GM12878 (cell line): Measurements from ENCODE around the gene FAR1. TPM values are rescaled to one million over a fixed set of nuclear protein-coding genes. Genes with fewer than 3 reads are reported as not detected.

Source experiments
- ATAC-seq: fragments of 200-7000 bp; cut with Tn5 transposase; 3 replicates; pipeline ENCODE4 v1.9.1; 2020; ENCODE audit warnings: mild to moderate bottlenecking, moderate library complexity
- BruUV-seq: library from RNA; stranded (reverse); fragments of 400-500 nt; replicated peaks from 2 replicates; lab custom pipeline; 2021; lab: Mats Ljungman, UMichigan
- CTCF ChIA-PET: fragments of 300-600 bp; sonication (Branson Sonifier 250); formaldehyde crosslinking; extraction: SDS; loops from one replicate; lab custom pipeline; 2021; ENCODE audit warnings: inconsistent platforms; lab: Yijun Ruan, JAX
- POLR2A ChIA-PET: fragments of 350-600 bp; formaldehyde crosslinking; extraction: SDS; loops from one replicate; lab custom pipeline; 2021; ENCODE audit warnings: inconsistent platforms; lab: Charles Lee
- RAD21 ChIA-PET: fragments of 300-600 bp; sonication (Branson Sonifier 250); formaldehyde crosslinking; loops from one replicate; lab custom pipeline; 2023; ENCODE audit warnings: antibody characterized with exemption; ENCODE audit not compliant: unreplicated experiment; lab: Charles Lee
- SMC1A ChIA-PET: fragments of 300-600 bp; sonication (Branson Sonifier 250); formaldehyde crosslinking; loops from one replicate; lab custom pipeline; 2023; ENCODE audit not compliant: unreplicated experiment, uncharacterized antibody; lab: Charles Lee
- DNase-seq: peaks from one replicate; pipeline ENCODE4 v3.0.0-alpha.2; 2011; ENCODE audit warnings: low read depth, low spot score
- FAIRE-seq: peaks from 3 replicates; lab custom pipeline; 2011; peaks lifted over from hg19 to GRCh38; lab: Jason Lieb, UNC
- H2AFZ ChIP-seq: 2 replicates; pipeline ENCODE4 v1.6.0; 2011; ENCODE audit warnings: low read depth, low read length, control low read depth; ENCODE audit not compliant: control insufficient read depth
- H3K27ac ChIP-seq: 2 replicates; pipeline ENCODE4 v1.5.1; 2011; ENCODE audit warnings: control low read depth; ENCODE audit not compliant: control insufficient read depth, insufficient read depth
- H3K27me3 ChIP-seq, 2 experiments: replicated peaks in 1 of 2; 2 replicates each; pipeline versions ENCODE4 v1.6.0 to v1.6.1; 2011; ENCODE audit warnings: low read length in 1 of 2; ENCODE audit not compliant: control insufficient read depth in 2 of 2, insufficient read depth in 2 of 2
- H3K36me3 ChIP-seq, 2 experiments: 2 replicates each; pipeline ENCODE4 v1.5.1; 2011; ENCODE audit warnings: low read length in 1 of 2; ENCODE audit not compliant: control insufficient read depth in 2 of 2, insufficient read depth in 2 of 2
- H3K4me1 ChIP-seq: 2 replicates; pipeline ENCODE4 v1.6.1; 2011; ENCODE audit warnings: mild to moderate bottlenecking, low read length, moderate library complexity, mixed read lengths; ENCODE audit not compliant: control insufficient read depth, insufficient read depth
- H3K4me2 ChIP-seq: 2 replicates; pipeline ENCODE4 v1.6.0; 2011; ENCODE audit warnings: control low read depth; ENCODE audit not compliant: control insufficient read depth, insufficient read depth
- H3K4me3 ChIP-seq: fragments of 200-600 bp; sonication (generic); 2 replicates; pipeline ENCODE4 v1.5.1; 2016
- H3K79me2 ChIP-seq: 2 replicates; pipeline ENCODE4 v1.6.0; 2011; ENCODE audit warnings: low read length; ENCODE audit not compliant: control insufficient read depth, insufficient read depth
- H3K9ac ChIP-seq: 2 replicates; pipeline ENCODE4 v1.8.0; 2011; ENCODE audit warnings: low read length, control low read depth, mixed read lengths; ENCODE audit not compliant: control insufficient read depth, insufficient read depth
- H3K9me3 ChIP-seq: replicated peaks from 3 replicates; pipeline ENCODE4 v1.5.1; 2011; ENCODE audit warnings: mild to moderate bottlenecking, low read length; ENCODE audit not compliant: control insufficient read depth, insufficient read depth
- H4K20me1 ChIP-seq: 2 replicates; pipeline ENCODE4 v1.6.0; 2011; ENCODE audit not compliant: control insufficient read depth, insufficient read depth
- ASH2L ChIP-seq: fragments of 300-600, 200-600 bp; sonication (generic); IDR thresholded peaks from 2 replicates; pipeline ENCODE4 v1.6.1; 2017; ENCODE audit warnings: low read depth, mild to moderate bottlenecking, borderline replicate concordance
- CHD4 ChIP-seq: fragments of 200-600 bp; sonication (generic); IDR thresholded peaks from 2 replicates; pipeline ENCODE4 v1.6.1; 2016; ENCODE audit warnings: mild to moderate bottlenecking
- FOS ChIP-seq: IDR thresholded peaks from 3 replicates; pipeline ENCODE4 v1.6.1; 2011; ENCODE audit warnings: borderline replicate concordance; ENCODE audit not compliant: insufficient read length; ENCODE audit errors: extremely low read depth
- FOXK2 ChIP-seq: fragments of 450-650 bp; IDR thresholded peaks from 2 replicates; pipeline ENCODE4 v1.6.1; 2017; ENCODE audit warnings: mild to moderate bottlenecking, moderate library complexity
- GATAD2B ChIP-seq: fragments of 450-650 bp; conservative IDR thresholded peaks from 2 replicates; pipeline ENCODE4 v1.6.1; 2017; ENCODE audit warnings: low read depth, mild to moderate bottlenecking, moderate library complexity
- IKZF1 ChIP-seq: fragments of 450-650 bp; conservative IDR thresholded peaks from 2 replicates; pipeline ENCODE4 v1.6.1; 2017; ENCODE audit warnings: antibody characterized with exemption, mild to moderate bottlenecking
- KDM1A ChIP-seq: fragments of 200-600 bp; sonication (generic); IDR thresholded peaks from 2 replicates; pipeline ENCODE4 v1.6.1; 2016; ENCODE audit warnings: borderline replicate concordance
- MTA2 ChIP-seq: fragments of 450-650 bp; IDR thresholded peaks from 2 replicates; pipeline ENCODE4 v1.6.1; 2016; ENCODE audit warnings: low read depth, mild to moderate bottlenecking, moderate library complexity
- MYC ChIP-seq: IDR thresholded peaks from 2 replicates; pipeline ENCODE4 v1.6.1; 2011; ENCODE audit warnings: mild to moderate bottlenecking, low read length, moderate library complexity, inconsistent platforms; ENCODE audit not compliant: insufficient read depth, insufficient replicate concordance, insufficient read length, severe bottlenecking
- PML ChIP-seq: IDR thresholded peaks from 2 replicates; pipeline ENCODE4 v1.6.1; 2012; ENCODE audit warnings: low read length, inconsistent platforms
- POLR2AphosphoS2 ChIP-seq: IDR thresholded peaks from 2 replicates; pipeline ENCODE4 v1.6.1; 2011; ENCODE audit warnings: low read depth, mild to moderate bottlenecking, low read length, improper control_type of control experiment, moderate library complexity
- RAD21 ChIP-seq: IDR thresholded peaks from 2 replicates; pipeline ENCODE4 v1.6.1; 2011; ENCODE audit warnings: mild to moderate bottlenecking, low read depth, low read length, moderate library complexity; ENCODE audit not compliant: insufficient read depth
- RELA ChIP-seq: fragments of 450-650 bp; IDR thresholded peaks from 2 replicates; pipeline ENCODE4 v1.8.0; 2014; ENCODE audit warnings: borderline replicate concordance; ENCODE audit not compliant: partially characterized antibody
- RUNX3 ChIP-seq: IDR thresholded peaks from 2 replicates; pipeline ENCODE4 v1.6.1; 2012; ENCODE audit warnings: low read length, inconsistent platforms
- SMC3 ChIP-seq: IDR thresholded peaks from 2 replicates; pipeline ENCODE4 v1.6.1; 2011; ENCODE audit warnings: low read length, improper control_type of control experiment, borderline replicate concordance
- SUPT20H ChIP-seq: IDR thresholded peaks from 2 replicates; pipeline ENCODE4 v1.6.1; 2011; ENCODE audit warnings: low read depth, mild to moderate bottlenecking, low read length, moderate library complexity, borderline replicate concordance; ENCODE audit not compliant: control insufficient read depth
- TAF1 ChIP-seq: IDR thresholded peaks from 2 replicates; pipeline ENCODE4 v1.6.1; 2011; ENCODE audit warnings: mild to moderate bottlenecking, low read depth, low read length, borderline replicate concordance
- WGBS: methylation state at CpG from one replicate; pipeline ENCODE4 v1.1.6; 2016; ENCODE audit warnings: low lambda C conversion rate; ENCODE audit not compliant: insufficient replicate concordance, insufficient coverage; ENCODE audit errors: missing lambda C conversion rate; 5-methylcytosine and 5-hydroxymethylcytosine counted together
- in situ Hi-C: fragments of 300-500 bp; cut with MboI; formaldehyde crosslinking; loops from 9 replicates; pipeline ENCODE4 v1.14.3; 2018; ENCODE audit warnings: mixed read lengths
- intact Hi-C: fragments of 100-400 bp; cut with micrococcal nuclease; formaldehyde crosslinking; loops from one replicate; pipeline ENCODE4 v1.14.2; 2022; ENCODE audit not compliant: unreplicated experiment
- polyA plus RNA-seq, 11 experiments: library from polyadenylated mRNA; depleted of rRNA in 4 of 11; unstranded in 6 of 11; stranded (reverse) in 5 of 11; fragments of >200 nt; fragmentation: Nextera tagmentation in 4 of 11; fragmentation: Illumina TruSeq in 1 of 11; extraction: Ambion mirVana in 4 of 11; extraction: Trizol in 1 of 11; gene quantifications; 1 replicate in 1 of 11; 2 replicates in 10 of 11; pipeline versions ENCODE4 v1.2.1 to v1.2.3, GENCODE V29; 2011 to 2016; ENCODE audit warnings: inconsistent platforms in 2 of 11, missing spikeins in 2 of 11, low read depth in 1 of 11
- total RNA-seq, 4 experiments: library from RNA; depleted of rRNA in 3 of 4; stranded (reverse); fragments of >200 nt in 3 of 4; fragmentation: Illumina TruSeq in 1 of 4; extraction: Trizol in 1 of 4; gene quantifications; 2 replicates each; pipeline versions ENCODE4 v1.2.1 to v1.2.3, GENCODE V29; 2013 to 2021
- TF ChIP-seq, protein P1 (sequence below): IDR thresholded peaks from 2 replicates; pipeline ENCODE4 v1.6.1; 2011; ENCODE audit warnings: mild to moderate bottlenecking, low read depth, low read length, moderate library complexity; ENCODE audit not compliant: insufficient replicate concordance
- TF ChIP-seq, protein P2 (sequence below), 3 experiments: IDR thresholded peaks in 2 of 3; conservative IDR thresholded peaks in 1 of 3; 2 replicates each; pipeline ENCODE4 v1.5.1; 2011; ENCODE audit warnings: low read depth in 3 of 3, low read length in 3 of 3, mild to moderate bottlenecking in 3 of 3, control low read depth in 2 of 3, moderate library complexity in 2 of 3, inconsistent platforms in 1 of 3, mixed read lengths in 1 of 3; ENCODE audit not compliant: control insufficient read depth in 2 of 3, insufficient read depth in 1 of 3; ENCODE audit errors: extremely low read depth in 1 of 3

The FAR1 gene
- total and polyA plus RNA-seq, 10 of the 15 experiments (the other 5 are each of a cell fraction or from before 2014, with no cell fraction given), result 10.1 to 73.9 (median 30.8) TPM

DNA sequence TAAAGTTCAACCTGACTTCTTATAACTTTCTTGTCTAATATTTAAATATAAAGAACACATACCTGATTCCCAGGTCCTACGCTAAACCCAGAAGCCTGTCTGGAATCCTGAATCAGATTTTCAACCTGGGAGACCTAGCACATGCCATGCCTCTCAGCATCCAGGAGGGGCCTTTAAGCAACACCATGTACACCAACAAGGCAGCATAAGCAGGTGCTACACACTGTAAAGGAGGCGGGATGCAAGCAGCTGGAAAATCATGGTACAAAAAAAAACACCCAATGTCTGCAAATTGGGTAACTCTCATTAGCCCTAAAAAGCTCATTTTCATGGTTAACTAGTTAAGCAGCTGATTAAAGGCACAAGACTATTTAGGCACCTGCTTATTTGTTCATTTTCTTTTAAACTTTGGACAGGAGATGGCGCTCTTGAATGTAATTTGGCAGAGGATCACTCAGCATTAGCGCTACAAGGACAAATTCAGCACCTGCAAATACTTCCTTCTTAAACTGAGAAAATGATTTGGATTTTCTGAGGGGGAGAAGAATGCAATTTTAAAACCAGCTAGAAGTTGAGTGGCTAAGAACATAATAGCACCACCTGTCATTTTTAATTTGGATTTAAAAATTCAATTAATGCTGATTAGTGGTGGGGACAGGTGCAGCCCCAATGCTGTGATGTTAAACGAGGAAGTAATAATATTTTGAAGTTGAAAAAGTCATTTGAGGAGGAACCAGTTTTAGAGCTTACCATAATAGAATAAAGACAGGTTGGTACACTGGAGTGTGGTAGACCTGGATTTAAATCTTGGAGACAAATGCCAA is 104.0 kb downstream of the FAR1 start:
- H3K27ac ChIP-seq, result no peak overlapping the region
- CTCF ChIA-PET, result interaction anchor here (0.6 to 3.2 kb wide), 24 partner anchors 10 to 1135 kb away, joined by 3 to 20 read pairs (median 4); no protein-coding TSS in a partner anchor
- no peak overlapping the region for H3K4me2 ChIP-seq
- no TSS peak for BruUV-seq
- POLR2A ChIA-PET, result no interaction called here
- TF ChIP-seq SMC3, result peak; percentile 63; the same call in 1 of the 2 replicates
- TF ChIP-seq, protein P1, sequence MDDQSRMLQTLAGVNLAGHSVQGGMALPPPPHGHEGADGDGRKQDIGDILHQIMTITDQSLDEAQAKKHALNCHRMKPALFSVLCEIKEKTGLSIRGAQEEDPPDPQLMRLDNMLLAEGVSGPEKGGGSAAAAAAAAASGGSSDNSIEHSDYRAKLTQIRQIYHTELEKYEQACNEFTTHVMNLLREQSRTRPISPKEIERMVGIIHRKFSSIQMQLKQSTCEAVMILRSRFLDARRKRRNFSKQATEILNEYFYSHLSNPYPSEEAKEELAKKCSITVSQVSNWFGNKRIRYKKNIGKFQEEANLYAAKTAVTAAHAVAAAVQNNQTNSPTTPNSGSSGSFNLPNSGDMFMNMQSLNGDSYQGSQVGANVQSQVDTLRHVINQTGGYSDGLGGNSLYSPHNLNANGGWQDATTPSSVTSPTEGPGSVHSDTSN, result no peak
- TF ChIP-seq, protein P2, sequence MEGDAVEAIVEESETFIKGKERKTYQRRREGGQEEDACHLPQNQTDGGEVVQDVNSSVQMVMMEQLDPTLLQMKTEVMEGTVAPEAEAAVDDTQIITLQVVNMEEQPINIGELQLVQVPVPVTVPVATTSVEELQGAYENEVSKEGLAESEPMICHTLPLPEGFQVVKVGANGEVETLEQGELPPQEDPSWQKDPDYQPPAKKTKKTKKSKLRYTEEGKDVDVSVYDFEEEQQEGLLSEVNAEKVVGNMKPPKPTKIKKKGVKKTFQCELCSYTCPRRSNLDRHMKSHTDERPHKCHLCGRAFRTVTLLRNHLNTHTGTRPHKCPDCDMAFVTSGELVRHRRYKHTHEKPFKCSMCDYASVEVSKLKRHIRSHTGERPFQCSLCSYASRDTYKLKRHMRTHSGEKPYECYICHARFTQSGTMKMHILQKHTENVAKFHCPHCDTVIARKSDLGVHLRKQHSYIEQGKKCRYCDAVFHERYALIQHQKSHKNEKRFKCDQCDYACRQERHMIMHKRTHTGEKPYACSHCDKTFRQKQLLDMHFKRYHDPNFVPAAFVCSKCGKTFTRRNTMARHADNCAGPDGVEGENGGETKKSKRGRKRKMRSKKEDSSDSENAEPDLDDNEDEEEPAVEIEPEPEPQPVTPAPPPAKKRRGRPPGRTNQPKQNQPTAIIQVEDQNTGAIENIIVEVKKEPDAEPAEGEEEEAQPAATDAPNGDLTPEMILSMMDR (IDR thresholded peaks at IDR 0.05 in 2 of 3, conservative IDR thresholded peaks at IDR 0.05 in 1 of 3; ENCODE audit: control insufficient read depth in 2 of 3, extremely low read depth in 1 of 3, insufficient read depth in 1 of 3, low read depth in 3 of 3, low read length in 3 of 3), result peak; percentile 24 to 58 (median 54); a peak in 4 of 6 replicates
- no peak for TF ChIP-seq RUNX3
- TF ChIP-seq RAD21, result peak; percentile 73
- no peak for TF ChIP-seq GATAD2B
- TF ChIP-seq FOS, result no peak
- TF ChIP-seq SUPT20H, result no peak
- no peak for TF ChIP-seq MTA2
- TF ChIP-seq MYC, result no peak
- TF ChIP-seq KDM1A, result no peak
- no peak for TF ChIP-seq IKZF1
- TF ChIP-seq TAF1, result no peak
- no peak for TF ChIP-seq POLR2AphosphoS2
- TF ChIP-seq FOXK2, result no peak
- TF ChIP-seq PML, result no peak
- TF ChIP-seq CHD4, result no peak
- TF ChIP-seq ASH2L, result no peak
- no peak for TF ChIP-seq RELA
- TF ChIP-seq, all 136 proteins: peak for 3
- intact Hi-C loops, result loop anchor here (1.0 to 5.0 kb wide), 3 partner anchors 178 to 477 kb away; no protein-coding TSS in a partner anchor
- WGBS, result 16% methylated on average over 5 of the region's 5 CpGs
- SMC1A ChIA-PET, result interaction anchor here (1.1 to 2.6 kb wide), 6 partner anchors 10 to 641 kb away, joined by 3 to 11 read pairs (median 4); no protein-coding TSS in a partner anchor
- no peak overlapping the region for H3K4me3 ChIP-seq
- H4K20me1 ChIP-seq, result no peaks in the 10 kb centered on the region
- H2AFZ ChIP-seq, result no peak overlapping the region
- H3K36me3 ChIP-seq, result no peaks in the 10 kb centered on the region
- ATAC-seq (peak; percentile 88), DNase-seq (peak; percentile 11), FAIRE-seq (no peak)
- H3K4me1 ChIP-seq, result no peaks in the 10 kb centered on the region
- RAD21 ChIA-PET, result interaction anchor here (1.1 to 2.2 kb wide), 2 partner anchors 105 to 478 kb away, joined by 3 to 7 read pairs; no protein-coding TSS in a partner anchor
- no peaks in the 10 kb centered on the region for H3K79me2 ChIP-seq
- H3K9me3 ChIP-seq, result no peaks in the 10 kb centered on the region
- in situ Hi-C loops, result loop anchor here (5.0 kb wide), 1 partner anchor 475 kb away; no protein-coding TSS in a partner anchor
- no peaks in the 10 kb centered on the region for H3K27me3 ChIP-seq
- no peak overlapping the region for H3K9ac ChIP-seq
